GM12874 (cell line): ENCODE results near the gene KRT39.

Source experiments
- CTCF ChIP-seq: IDR thresholded peaks from 2 replicates; pipeline ENCODE4 v1.5.1; 2011; ENCODE audit warnings: low read depth, mild to moderate bottlenecking, control low read depth, low read length, moderate library complexity; ENCODE audit not compliant: insufficient read depth

KRT39 gene

DNA sequence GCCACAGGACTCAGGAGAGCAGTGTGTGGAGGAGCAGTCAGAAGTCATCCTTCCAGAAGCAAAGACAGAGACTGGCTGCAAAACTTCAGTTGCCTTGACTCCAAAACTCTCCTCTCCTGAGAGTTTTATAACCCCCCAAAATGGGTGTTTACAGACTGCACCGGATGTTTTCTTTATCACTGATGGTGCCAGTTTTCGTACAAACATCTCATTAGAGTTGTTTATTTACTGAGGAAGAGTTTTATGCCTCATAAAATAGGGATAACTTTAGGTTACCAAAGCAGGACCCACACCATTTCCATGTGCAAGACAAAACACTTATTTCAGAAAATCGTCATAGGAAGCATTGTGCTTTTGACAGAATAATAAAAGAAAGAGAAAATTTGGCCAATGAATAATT lies 17.5 kb upstream of the KRT39 start, which contains the start of gene KRT40:
Gene KRT40 (minus strand): TSS at position 101 of the 400 bp plus-strand sequence. CDS start 53 bp downstream, at position 48.
- TF ChIP-seq CTCF, result no peak

- no peak for TF ChIP-seq CTCF
Measured at GRCh38 chr17:40981115-40981514, 14.4 kb upstream of the KRT39 start.

DNA sequence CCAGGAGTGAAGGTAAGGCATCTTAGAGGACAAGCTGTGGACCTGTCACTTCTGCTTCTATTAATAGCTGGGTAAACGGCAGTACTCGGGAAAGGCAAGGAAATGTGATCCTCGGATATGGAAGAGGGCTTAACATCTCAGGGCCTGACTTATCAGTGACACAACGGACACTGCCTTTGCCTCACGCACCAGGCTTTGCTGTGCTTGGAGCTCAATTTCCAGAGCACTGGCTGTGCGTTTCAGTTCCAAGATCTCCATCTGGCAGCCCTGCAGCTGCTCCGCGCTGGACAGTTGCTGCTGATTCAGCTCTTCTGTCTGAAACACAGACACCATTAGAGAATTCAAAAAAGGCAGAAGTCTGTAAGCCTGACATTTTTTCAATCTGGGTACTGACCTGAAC lies 13.8 kb upstream of the KRT39 start:
- no peak for TF ChIP-seq CTCF

GRCh38 chr17:40980117-40980516 lies 13.4 kb upstream of the KRT39 start:
- no peak for TF ChIP-seq CTCF

DNA sequence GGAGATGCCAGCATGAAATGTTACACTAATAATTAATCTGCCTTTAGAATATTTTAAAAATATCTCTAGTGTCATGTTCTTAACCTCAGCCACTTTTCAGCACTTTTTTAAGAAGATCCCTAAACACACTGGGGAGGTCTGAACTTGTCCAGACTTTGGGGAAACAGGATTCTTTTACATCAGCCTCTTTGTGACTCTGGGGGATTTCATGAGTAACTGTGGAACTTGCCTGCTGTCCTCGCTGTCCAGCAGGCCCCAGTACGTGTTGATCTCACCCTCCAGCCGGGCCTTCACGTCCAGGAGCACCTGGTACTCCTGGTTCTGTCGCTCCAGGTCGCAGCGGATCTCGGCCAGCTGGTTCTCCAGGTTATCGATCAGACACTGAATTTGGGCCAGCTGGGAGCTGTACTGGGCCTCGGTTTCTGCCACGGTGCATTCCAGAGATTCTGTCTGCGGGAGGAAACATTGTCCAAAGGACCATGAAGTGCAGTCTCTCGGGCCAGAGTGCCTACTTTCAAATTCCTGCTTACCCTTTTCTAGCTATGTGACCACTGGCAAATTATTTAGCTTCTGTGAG lies 11.9 kb upstream of the KRT39 start:
- no peak for TF ChIP-seq CTCF

GRCh38 chr17:40975516-40975915 lies 8.8 kb upstream of the KRT39 start:
- no peak for TF ChIP-seq CTCF

- TF ChIP-seq CTCF, result no peak
Measured at GRCh38 chr17:40974366-40974765, 7.6 kb upstream of the KRT39 start.
